Measurements from ENCODE around the gene FBXO36. TPM values are rescaled to one million over a fixed set of nuclear protein-coding genes. Genes with fewer than 3 reads are reported as not detected.

The FBXO36 gene
- total RNA-seq, 1 donor from 2014 or later, result 1.9 TPM

DNA sequence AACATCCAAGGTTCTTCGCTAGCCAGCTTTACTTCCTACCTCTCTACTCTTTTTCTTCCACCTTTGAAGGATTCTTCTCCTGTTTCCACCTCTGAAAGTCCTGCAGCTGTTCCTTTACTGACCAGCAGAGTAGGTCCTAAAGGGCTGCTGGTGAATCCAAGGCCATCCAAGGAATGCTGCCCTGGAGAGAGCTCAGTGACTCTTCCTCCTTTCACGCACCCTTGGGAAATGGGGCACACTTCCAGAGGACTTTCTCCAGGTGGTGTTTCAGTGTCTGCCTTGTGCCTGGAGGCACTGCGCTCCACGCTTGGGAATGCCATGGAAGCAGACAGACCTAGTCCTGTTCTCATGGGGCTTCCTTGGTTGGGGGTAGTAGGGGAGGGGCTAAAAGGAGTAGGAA lies 101.0 kb downstream of the FBXO36 start:
- DNase-seq (ENCODE audit: low read depth), result no peak
- Mint-ChIP-seq H3K4me3 (ENCODE audit: unreplicated experiment) (no peak overlapping the region), H3K27me3 (ENCODE audit: low read depth, unreplicated experiment) (no peaks in the 10 kb centered on the region), H3K36me3 (ENCODE audit: low read depth, unreplicated experiment) (no peaks in the 10 kb centered on the region), H3K9me3 (ENCODE audit: unreplicated experiment) (peaks cover 2% of the 10 kb centered on the region), H3K4me1 (ENCODE audit: low read depth, unreplicated experiment) (no peaks in the 10 kb centered on the region), H3K27ac (ENCODE audit: unreplicated experiment) (no peak overlapping the region)
- no peaks in the 10 kb centered on the region for H3K9me3 ChIP-seq (ENCODE audit: insufficient read depth, low read depth, low read length)
- no peak overlapping the region for H3K27ac ChIP-seq (ENCODE audit: low read depth, low read length)
- no peak overlapping the region for H3K4me2 ChIP-seq (ENCODE audit: low read length)
- no peak for FAIRE-seq
- H2AFZ ChIP-seq (ENCODE audit: low read depth, low read length), result no peak overlapping the region
- H3K4me3 ChIP-seq (ENCODE audit: insufficient read depth, low read depth, low read length), result no peak overlapping the region
- H3K9ac ChIP-seq (ENCODE audit: low read length), result no peak overlapping the region
- no peaks in the 10 kb centered on the region for H3K27me3 ChIP-seq (ENCODE audit: insufficient read depth, low read length)
- no peaks in the 10 kb centered on the region for H3K36me3 ChIP-seq (ENCODE audit: insufficient read depth, low read length)
- TF ChIP-seq, protein P1, sequence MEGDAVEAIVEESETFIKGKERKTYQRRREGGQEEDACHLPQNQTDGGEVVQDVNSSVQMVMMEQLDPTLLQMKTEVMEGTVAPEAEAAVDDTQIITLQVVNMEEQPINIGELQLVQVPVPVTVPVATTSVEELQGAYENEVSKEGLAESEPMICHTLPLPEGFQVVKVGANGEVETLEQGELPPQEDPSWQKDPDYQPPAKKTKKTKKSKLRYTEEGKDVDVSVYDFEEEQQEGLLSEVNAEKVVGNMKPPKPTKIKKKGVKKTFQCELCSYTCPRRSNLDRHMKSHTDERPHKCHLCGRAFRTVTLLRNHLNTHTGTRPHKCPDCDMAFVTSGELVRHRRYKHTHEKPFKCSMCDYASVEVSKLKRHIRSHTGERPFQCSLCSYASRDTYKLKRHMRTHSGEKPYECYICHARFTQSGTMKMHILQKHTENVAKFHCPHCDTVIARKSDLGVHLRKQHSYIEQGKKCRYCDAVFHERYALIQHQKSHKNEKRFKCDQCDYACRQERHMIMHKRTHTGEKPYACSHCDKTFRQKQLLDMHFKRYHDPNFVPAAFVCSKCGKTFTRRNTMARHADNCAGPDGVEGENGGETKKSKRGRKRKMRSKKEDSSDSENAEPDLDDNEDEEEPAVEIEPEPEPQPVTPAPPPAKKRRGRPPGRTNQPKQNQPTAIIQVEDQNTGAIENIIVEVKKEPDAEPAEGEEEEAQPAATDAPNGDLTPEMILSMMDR (IDR thresholded peaks at IDR 0.05; ENCODE audit: insufficient read depth, low read depth, low read length), result no peak
- TF ChIP-seq EZH2 (IDR thresholded peaks at IDR 0.05; ENCODE audit: insufficient read depth, low read length), result no peak
- H3K79me2 ChIP-seq (ENCODE audit: insufficient read depth, low read length), result no peaks in the 10 kb centered on the region
- no peaks in the 10 kb centered on the region for H4K20me1 ChIP-seq (ENCODE audit: insufficient read depth, low read length)
- no peaks in the 10 kb centered on the region for H3K4me1 ChIP-seq (ENCODE audit: insufficient read depth, low read length)

DNA sequence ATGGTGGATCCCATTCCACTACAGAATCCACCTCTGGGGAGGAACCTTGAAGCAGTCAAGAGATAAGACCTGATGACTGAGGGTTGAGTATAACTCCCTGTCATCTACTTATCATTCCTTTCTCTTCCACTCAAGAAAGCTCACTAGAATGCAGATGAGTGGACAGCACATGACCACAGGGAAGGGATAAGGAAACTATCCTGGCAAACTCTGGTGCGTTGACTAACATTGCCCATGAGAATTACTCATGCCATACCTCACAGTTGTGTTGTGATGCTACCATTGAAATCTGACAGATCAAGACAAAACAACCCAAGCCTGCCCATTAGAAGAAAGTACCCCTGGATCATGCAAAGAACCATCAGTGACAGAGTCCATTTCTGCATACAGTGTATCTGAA lies 119.9 kb downstream of the FBXO36 start:
- FAIRE-seq (no peak), DNase-seq (ENCODE audit: low read depth) (no peak)
- Histone ChIP-seq H3K4me2 (ENCODE audit: low read length) (no peak overlapping the region), H3K79me2 (ENCODE audit: insufficient read depth, low read length) (no peaks in the 10 kb centered on the region), H4K20me1 (ENCODE audit: insufficient read depth, low read length) (no peaks in the 10 kb centered on the region), H3K4me1 (ENCODE audit: insufficient read depth, low read length) (no peaks in the 10 kb centered on the region), H3K27ac (ENCODE audit: low read depth, low read length) (no peak overlapping the region), H3K27me3 (ENCODE audit: insufficient read depth, low read length) (no peaks in the 10 kb centered on the region), H3K36me3 (ENCODE audit: insufficient read depth, low read length) (no peaks in the 10 kb centered on the region), H3K9me3 (ENCODE audit: insufficient read depth, low read depth, low read length) (no peaks in the 10 kb centered on the region), H3K4me3 (ENCODE audit: insufficient read depth, low read depth, low read length) (no peak overlapping the region), H2AFZ (ENCODE audit: low read depth, low read length) (no peak overlapping the region), H3K9ac (ENCODE audit: low read length) (no peak overlapping the region)
- no peaks in the 10 kb centered on the region for H3K27me3 Mint-ChIP-seq (ENCODE audit: low read depth, unreplicated experiment)
- TF ChIP-seq, protein P1 (IDR thresholded peaks at IDR 0.05; ENCODE audit: insufficient read depth, low read depth, low read length), result no peak
- TF ChIP-seq EZH2 (IDR thresholded peaks at IDR 0.05; ENCODE audit: insufficient read depth, low read length), result no peak
- no peak overlapping the region for H3K4me3 Mint-ChIP-seq (ENCODE audit: unreplicated experiment)
- H3K4me1 Mint-ChIP-seq (ENCODE audit: low read depth, unreplicated experiment), result no peaks in the 10 kb centered on the region
- no peaks in the 10 kb centered on the region for H3K9me3 Mint-ChIP-seq (ENCODE audit: unreplicated experiment)
- H3K27ac Mint-ChIP-seq (ENCODE audit: unreplicated experiment), result no peak overlapping the region
- peaks cover 4% of the 10 kb centered on the region for H3K36me3 Mint-ChIP-seq (ENCODE audit: low read depth, unreplicated experiment)

DNA sequence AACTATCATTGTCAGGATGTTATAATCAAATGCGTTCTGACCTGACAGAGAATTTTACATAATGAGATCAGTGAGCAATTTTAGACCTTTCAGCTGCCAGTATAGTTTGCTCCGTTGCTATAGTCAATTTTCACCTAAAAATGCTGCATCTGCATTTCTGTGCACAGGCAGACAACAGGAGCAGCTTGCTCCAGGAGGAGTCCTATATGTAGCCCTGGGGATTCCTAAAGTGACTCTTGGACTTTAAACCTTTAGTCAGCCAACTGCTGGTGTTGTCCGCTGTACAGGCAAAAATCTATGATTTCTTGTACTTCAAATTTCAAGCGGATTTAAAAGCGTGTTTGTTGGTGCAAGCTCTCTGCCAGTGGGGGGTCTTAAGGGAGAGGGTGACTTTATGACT lies 120.7 kb downstream of the FBXO36 start:
- no peak for TF ChIP-seq EZH2 (IDR thresholded peaks at IDR 0.05; ENCODE audit: insufficient read depth, low read length)
- TF ChIP-seq, protein P1 (IDR thresholded peaks at IDR 0.05; ENCODE audit: insufficient read depth, low read depth, low read length), result no peak

More for the DNA sequence above, 120.7 kb downstream of the FBXO36 start:
- DNase-seq (ENCODE audit: low read depth) (no peak), FAIRE-seq (no peak)
- peaks cover 4% of the 10 kb centered on the region for H3K36me3 Mint-ChIP-seq (ENCODE audit: low read depth, unreplicated experiment)
- H3K27ac ChIP-seq (ENCODE audit: low read depth, low read length), result no peak overlapping the region
- H3K4me3 Mint-ChIP-seq (ENCODE audit: unreplicated experiment), result no peak overlapping the region
- H3K4me3 ChIP-seq (ENCODE audit: insufficient read depth, low read depth, low read length), result no peak overlapping the region
- H3K9ac ChIP-seq (ENCODE audit: low read length), result no peak overlapping the region
- H4K20me1 ChIP-seq (ENCODE audit: insufficient read depth, low read length), result no peaks in the 10 kb centered on the region
- no peaks in the 10 kb centered on the region for H3K4me1 ChIP-seq (ENCODE audit: insufficient read depth, low read length)
- H3K27ac Mint-ChIP-seq (ENCODE audit: unreplicated experiment), result no peak overlapping the region
- no peaks in the 10 kb centered on the region for H3K36me3 ChIP-seq (ENCODE audit: insufficient read depth, low read length)
- no peaks in the 10 kb centered on the region for H3K9me3 ChIP-seq (ENCODE audit: insufficient read depth, low read depth, low read length)
- no peak overlapping the region for H3K4me2 ChIP-seq (ENCODE audit: low read length)
- no peaks in the 10 kb centered on the region for H3K79me2 ChIP-seq (ENCODE audit: insufficient read depth, low read length)
- H2AFZ ChIP-seq (ENCODE audit: low read depth, low read length), result no peak overlapping the region
- no peaks in the 10 kb centered on the region for H3K4me1 Mint-ChIP-seq (ENCODE audit: low read depth, unreplicated experiment)
- no peaks in the 10 kb centered on the region for H3K27me3 ChIP-seq (ENCODE audit: insufficient read depth, low read length)
- no peaks in the 10 kb centered on the region for H3K27me3 Mint-ChIP-seq (ENCODE audit: low read depth, unreplicated experiment)
- H3K9me3 Mint-ChIP-seq (ENCODE audit: unreplicated experiment), result no peaks in the 10 kb centered on the region
